Measurements from ENCODE around the gene CCDC61.

CCDC61 gene

GRCh38 chr19:46018729-46019251, 23.5 kb downstream of the CCDC61 start:
- H3K36me3 Mint-ChIP-seq (ENCODE audit: low read depth) = peaks cover 6% of the 10 kb centered on the region
- H3K27me3 Mint-ChIP-seq = peaks cover 23% of the 10 kb centered on the region
- no peak overlapping the region for H3K4me3 Mint-ChIP-seq
- H3K27ac Mint-ChIP-seq = no peak overlapping the region
- H3K4me1 Mint-ChIP-seq (ENCODE audit: low read depth) = peaks cover 17% of the 10 kb centered on the region
- no peaks in the 10 kb centered on the region for H3K9me3 Mint-ChIP-seq

GRCh38 chr19:46019270-46019669, 24.0 kb downstream of the CCDC61 start:
- no peak overlapping the region for H3K27ac Mint-ChIP-seq
- H3K9me3 Mint-ChIP-seq = no peaks in the 10 kb centered on the region
- H3K36me3 Mint-ChIP-seq (ENCODE audit: low read depth) = peaks cover 5% of the 10 kb centered on the region
- H3K27me3 Mint-ChIP-seq = peaks cover 27% of the 10 kb centered on the region
- H3K4me3 Mint-ChIP-seq = no peak overlapping the region
- peaks cover 16% of the 10 kb centered on the region for H3K4me1 Mint-ChIP-seq (ENCODE audit: low read depth)

GRCh38 chr19:46020819-46021125, 25.5 kb downstream of the CCDC61 start:
- H3K4me1 Mint-ChIP-seq (ENCODE audit: low read depth) = peaks cover 7% of the 10 kb centered on the region
- H3K4me3 Mint-ChIP-seq = no peak overlapping the region
- peaks cover 27% of the 10 kb centered on the region for H3K27me3 Mint-ChIP-seq
- H3K9me3 Mint-ChIP-seq = no peaks in the 10 kb centered on the region
- no peak overlapping the region for H3K27ac Mint-ChIP-seq
- H3K36me3 Mint-ChIP-seq (ENCODE audit: low read depth) = no peaks in the 10 kb centered on the region

DNA sequence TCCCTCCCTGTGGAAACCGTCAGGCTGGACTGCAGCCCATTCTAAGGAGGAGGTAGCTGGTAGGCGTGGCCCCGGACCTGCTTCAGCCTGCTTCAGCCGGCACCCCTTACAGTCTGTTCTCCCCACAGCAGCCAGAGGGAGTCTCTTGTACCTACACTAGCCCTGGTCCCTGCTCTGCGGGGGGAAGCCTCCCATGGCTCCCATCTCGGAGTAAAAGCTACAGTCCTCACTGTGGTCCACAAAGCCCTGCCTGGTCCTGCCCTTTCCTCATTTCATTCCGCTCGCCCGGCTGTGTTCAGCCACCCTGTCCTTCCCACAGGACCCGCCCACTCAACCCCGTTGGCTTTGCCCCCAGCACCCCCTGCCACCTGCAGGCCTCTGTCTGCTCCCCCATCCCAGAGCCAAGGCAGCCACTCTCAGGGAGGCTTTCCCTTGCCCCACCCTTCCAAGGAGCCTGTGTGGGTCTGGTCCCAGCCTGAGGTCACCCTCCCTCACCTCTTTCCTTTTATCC, 26.3 kb downstream of the CCDC61 start:
- no peaks in the 10 kb centered on the region for H3K9me3 Mint-ChIP-seq
- peaks cover 29% of the 10 kb centered on the region for H3K27me3 Mint-ChIP-seq
- H3K4me3 Mint-ChIP-seq = no peak overlapping the region
- H3K27ac Mint-ChIP-seq = no peak overlapping the region
- H3K36me3 Mint-ChIP-seq (ENCODE audit: low read depth) = no peaks in the 10 kb centered on the region
- peaks cover 9% of the 10 kb centered on the region for H3K4me1 Mint-ChIP-seq (ENCODE audit: low read depth)

GRCh38 chr19:46022061-46022430, 26.8 kb downstream of the CCDC61 start:
- no peaks in the 10 kb centered on the region for H3K36me3 Mint-ChIP-seq (ENCODE audit: low read depth)
- H3K27ac Mint-ChIP-seq = no peak overlapping the region
- H3K4me3 Mint-ChIP-seq = no peak overlapping the region
- peaks cover 13% of the 10 kb centered on the region for H3K4me1 Mint-ChIP-seq (ENCODE audit: low read depth)
- H3K9me3 Mint-ChIP-seq = no peaks in the 10 kb centered on the region
- H3K27me3 Mint-ChIP-seq = peaks cover 29% of the 10 kb centered on the region

DNA sequence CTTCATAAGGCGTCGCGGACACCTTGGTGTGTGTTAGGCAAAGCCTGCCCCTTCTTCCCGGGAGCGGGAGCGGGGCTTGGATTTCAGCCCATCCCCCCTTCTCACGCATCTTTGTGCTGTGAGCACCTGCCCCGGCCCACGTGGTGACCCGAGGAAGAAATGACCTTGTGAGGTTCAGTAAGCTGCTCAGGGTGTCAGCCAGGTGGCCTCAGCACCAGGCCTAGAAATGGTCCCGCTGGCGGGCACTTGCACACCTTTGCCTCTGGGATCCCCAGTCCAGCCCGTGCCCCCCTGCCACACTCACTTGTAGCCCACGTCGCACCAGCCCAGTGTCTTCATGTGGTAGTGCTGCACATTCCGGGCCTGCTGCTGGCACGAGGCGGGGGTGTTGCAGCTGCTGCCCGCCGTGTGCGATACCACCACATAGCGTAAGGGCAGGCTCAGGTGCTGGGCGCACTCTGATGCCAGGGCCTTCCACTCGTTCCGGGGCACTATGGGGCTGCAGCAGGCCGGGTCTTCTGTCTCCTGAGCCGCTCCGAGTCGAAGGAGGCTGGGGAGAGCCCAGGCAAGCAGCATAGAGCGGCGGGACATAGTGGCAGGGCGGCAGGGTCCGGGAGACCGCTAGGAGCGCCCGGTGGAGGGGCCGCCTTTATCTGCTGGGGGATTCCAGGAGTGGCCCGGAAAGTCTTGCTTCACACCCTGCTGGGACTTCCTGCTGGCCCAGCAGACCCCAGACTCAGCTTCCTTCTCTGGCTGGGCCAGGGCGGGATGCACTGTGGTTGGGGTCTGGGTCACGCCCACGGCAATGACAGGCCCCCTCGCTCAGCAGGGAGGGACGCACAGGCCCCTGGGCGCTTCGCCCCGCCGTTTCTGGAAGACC, 27.4 kb downstream of the CCDC61 start, which contains the start of gene PGLYRP1:
PGLYRP1 (minus strand) TSS at position 623 of the 880 bp plus-strand sequence; CDS start at position 591, 32 bp downstream.
- H3K4me1 Mint-ChIP-seq (ENCODE audit: low read depth) = peaks cover 13% of the 10 kb centered on the region
- no peaks in the 10 kb centered on the region for H3K9me3 Mint-ChIP-seq
- H3K27ac Mint-ChIP-seq = no peak within 1 kb of the TSS

GRCh38 chr19:46023311-46023779, 28.1 kb downstream of the CCDC61 start:
- Mint-ChIP-seq H3K36me3 (ENCODE audit: low read depth) (no peaks in the 10 kb centered on the region), H3K9me3 (no peaks in the 10 kb centered on the region), H3K27ac (no peak overlapping the region), H3K27me3 (peaks cover 29% of the 10 kb centered on the region), H3K4me3 (no peak overlapping the region), H3K4me1 (ENCODE audit: low read depth) (peaks cover 13% of the 10 kb centered on the region)

More for the DNA sequence above, 27.4 kb downstream of the CCDC61 start, which contains the start of gene PGLYRP1:
- H3K36me3 Mint-ChIP-seq (ENCODE audit: low read depth) = no peaks in the 10 kb centered on the region
- H3K4me3 Mint-ChIP-seq = no peak within 1 kb of the TSS
- peaks cover 29% of the 10 kb centered on the region for H3K27me3 Mint-ChIP-seq

DNA sequence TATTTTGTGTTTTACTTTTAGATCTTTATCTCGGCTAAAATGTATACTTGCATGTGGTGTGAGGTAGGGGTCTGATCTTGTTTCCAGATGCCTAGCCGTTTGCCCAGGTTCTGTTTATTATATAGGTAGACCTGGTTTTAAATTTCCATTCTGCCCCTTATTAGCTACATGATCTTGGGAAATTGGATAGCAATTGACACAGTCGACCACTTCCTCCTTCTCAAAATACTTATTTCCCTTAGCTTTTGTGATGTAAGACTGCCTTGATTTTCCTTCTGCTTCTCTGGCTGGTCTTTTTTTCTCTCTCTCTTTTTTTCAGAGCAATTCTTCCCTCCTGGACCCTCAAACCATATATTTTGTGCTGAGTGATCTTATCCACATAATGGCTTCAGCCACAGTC, 30.6 kb downstream of the CCDC61 start:
- no peaks in the 10 kb centered on the region for H3K36me3 Mint-ChIP-seq (ENCODE audit: low read depth)
- H3K4me1 Mint-ChIP-seq (ENCODE audit: low read depth) = peaks cover 18% of the 10 kb centered on the region
- H3K9me3 Mint-ChIP-seq = no peaks in the 10 kb centered on the region
- H3K4me3 Mint-ChIP-seq = no peak overlapping the region
- no peak overlapping the region for H3K27ac Mint-ChIP-seq
- H3K27me3 Mint-ChIP-seq = peaks cover 42% of the 10 kb centered on the region

DNA sequence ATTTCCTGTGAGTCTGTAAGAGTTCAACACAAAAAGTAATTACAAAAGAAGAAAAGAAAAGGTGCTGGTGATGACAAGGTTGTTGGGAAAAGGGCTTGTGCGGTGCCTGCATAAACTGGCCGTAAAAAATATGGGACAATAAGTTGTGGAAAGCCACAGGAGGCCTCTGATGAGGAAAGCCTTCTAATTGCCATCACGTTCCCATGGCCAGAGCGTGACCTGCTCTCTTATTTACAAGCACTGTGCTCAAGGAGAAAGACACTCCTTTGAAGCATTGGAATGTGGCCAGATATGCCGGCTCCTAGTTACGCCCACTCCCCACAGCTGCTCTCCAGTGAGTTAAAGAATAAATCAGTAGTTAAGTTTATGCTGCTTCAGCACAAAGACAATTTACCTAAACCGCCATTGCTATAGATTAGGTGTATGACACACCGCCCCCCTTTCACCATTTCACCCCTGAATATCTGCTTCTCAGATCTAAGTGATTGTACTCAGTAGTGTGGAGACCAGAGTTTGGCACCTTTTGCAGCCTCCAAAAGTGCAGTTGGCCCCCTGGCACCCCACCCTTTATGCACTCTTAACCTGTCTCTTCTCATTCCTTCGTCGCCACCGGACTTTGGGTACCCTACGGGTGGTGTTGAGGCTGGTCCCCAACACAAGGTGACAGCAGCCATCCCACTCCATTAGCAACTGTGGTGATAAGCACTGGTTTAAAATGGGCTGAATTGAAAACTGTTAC, 35.7 kb downstream of the CCDC61 start:
- Mint-ChIP-seq H3K27ac (no peak overlapping the region), H3K36me3 (ENCODE audit: low read depth) (no peaks in the 10 kb centered on the region), H3K27me3 (peaks cover 23% of the 10 kb centered on the region), H3K4me3 (no peak overlapping the region), H3K9me3 (no peaks in the 10 kb centered on the region), H3K4me1 (ENCODE audit: low read depth) (peaks cover 15% of the 10 kb centered on the region)

DNA sequence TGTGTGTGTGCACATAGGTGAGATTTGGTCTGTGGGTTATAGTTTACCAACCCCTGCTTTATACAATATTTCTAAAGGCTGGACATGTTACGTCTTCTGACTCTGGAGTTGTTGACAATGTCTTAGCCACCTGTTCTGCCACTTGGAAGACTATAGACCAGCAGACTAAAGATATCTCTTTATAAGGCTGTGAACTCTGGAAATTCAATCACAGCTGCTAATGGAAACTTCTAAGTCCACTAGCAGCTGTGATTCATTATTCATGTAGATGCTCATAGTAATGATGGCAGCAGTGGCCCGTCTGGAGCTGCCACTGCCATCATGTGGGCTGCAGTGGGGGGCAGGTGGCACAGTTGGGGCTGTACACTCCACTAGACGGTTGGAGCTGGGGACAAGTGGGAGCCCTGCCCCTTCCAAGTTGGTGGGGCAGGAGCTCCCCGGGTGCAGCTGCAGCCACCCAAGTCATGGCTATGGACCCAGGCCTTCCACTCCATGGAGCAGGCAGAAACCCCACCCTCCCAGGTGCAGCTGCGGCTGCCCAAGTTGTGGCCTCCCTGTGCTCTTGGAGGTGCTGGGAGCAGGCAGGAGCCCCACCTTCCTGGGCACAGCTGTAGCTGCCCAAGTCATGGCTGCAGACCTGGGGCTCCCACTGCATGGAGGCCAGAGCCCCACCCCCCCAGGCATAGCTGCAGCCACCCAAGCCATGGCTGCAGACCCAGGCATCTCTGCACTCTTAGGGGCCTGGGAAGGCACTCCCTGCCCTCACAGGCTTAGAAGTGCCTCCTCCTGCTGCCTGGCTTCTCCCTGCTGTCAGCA, 36.7 kb downstream of the CCDC61 start:
- Mint-ChIP-seq H3K4me1 (ENCODE audit: low read depth) (peaks cover 5% of the 10 kb centered on the region), H3K27me3 (peaks cover 21% of the 10 kb centered on the region), H3K36me3 (ENCODE audit: low read depth) (no peaks in the 10 kb centered on the region), H3K9me3 (no peaks in the 10 kb centered on the region), H3K4me3 (no peak overlapping the region), H3K27ac (no peak overlapping the region)

- Mint-ChIP-seq H3K27ac (no peak overlapping the region), H3K36me3 (ENCODE audit: low read depth) (no peaks in the 10 kb centered on the region), H3K9me3 (no peaks in the 10 kb centered on the region), H3K4me1 (ENCODE audit: low read depth) (peaks cover 5% of the 10 kb centered on the region), H3K27me3 (peaks cover 22% of the 10 kb centered on the region), H3K4me3 (no peak overlapping the region)
These were observed 37.3 kb downstream of the CCDC61 start for GRCh38 chr19:46032597-46033025.

DNA sequence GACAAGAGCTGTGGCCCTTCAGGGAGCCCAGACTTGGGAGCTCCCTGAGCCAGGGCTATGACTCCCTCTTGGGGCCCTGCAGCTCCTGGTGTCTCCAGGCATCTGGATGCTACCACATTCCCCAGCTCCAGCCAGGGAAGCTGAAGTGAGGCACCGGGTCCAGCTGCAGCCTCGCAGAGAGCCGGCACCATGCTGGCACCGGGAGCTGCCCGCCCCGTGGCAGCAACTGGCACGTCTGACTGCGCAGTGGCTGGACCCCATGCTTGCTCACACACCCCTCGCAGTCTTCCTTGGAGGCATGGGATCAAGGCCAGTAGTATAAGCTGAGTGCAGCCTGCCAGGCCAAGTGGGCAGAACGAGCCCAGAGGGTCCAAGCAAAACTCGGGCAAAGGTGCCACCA, 38.1 kb downstream of the CCDC61 start:
- peaks cover 5% of the 10 kb centered on the region for H3K4me1 Mint-ChIP-seq (ENCODE audit: low read depth)
- H3K4me3 Mint-ChIP-seq = no peak overlapping the region
- no peaks in the 10 kb centered on the region for H3K9me3 Mint-ChIP-seq
- peaks cover 22% of the 10 kb centered on the region for H3K27me3 Mint-ChIP-seq
- H3K27ac Mint-ChIP-seq = no peak overlapping the region
- no peaks in the 10 kb centered on the region for H3K36me3 Mint-ChIP-seq (ENCODE audit: low read depth)

- Mint-ChIP-seq H3K4me3 (no peak overlapping the region), H3K36me3 (ENCODE audit: low read depth) (no peaks in the 10 kb centered on the region), H3K4me1 (ENCODE audit: low read depth) (no peaks in the 10 kb centered on the region), H3K27ac (no peak overlapping the region), H3K27me3 (peaks cover 19% of the 10 kb centered on the region), H3K9me3 (no peaks in the 10 kb centered on the region)
These were observed 40.3 kb downstream of the CCDC61 start for GRCh38 chr19:46035546-46035945.

- Mint-ChIP-seq H3K4me1 (ENCODE audit: low read depth) (no peaks in the 10 kb centered on the region), H3K9me3 (no peaks in the 10 kb centered on the region), H3K27ac (no peak overlapping the region), H3K27me3 (peaks cover 19% of the 10 kb centered on the region), H3K36me3 (ENCODE audit: low read depth) (no peaks in the 10 kb centered on the region), H3K4me3 (no peak overlapping the region)
These were observed 40.9 kb downstream of the CCDC61 start for GRCh38 chr19:46035986-46036743.

Data from stimulated activated naive CD8-positive, alpha-beta T cell treated with anti-CD3 and anti-CD28 coated beads, Interleukin-15, Interleukin-2, amounts not matched to agents 100 ng/mL and 50 ng/mL, for 24 hours (primary cell).